ENCODE data around the gene PPP1R8. TPM values are rescaled to one million over a fixed set of nuclear protein-coding genes. Genes with fewer than 3 reads are reported as not detected.
A peak's percentile ranks its signal among the peaks of the same experiment; 100 is the strongest.

PPP1R8 gene
- total RNA-seq, result 10 to 100 TPM; 17.5 to 60.2 (median 39.5) TPM
- 10 to 100 TPM; 37.4 to 45.8 TPM for polyA plus RNA-seq
- 27.2 reads per million, percentile 57 among the genes with 10 or more reads in this experiment for total RNA-seq

- Histone ChIP-seq H3K36me3 (ENCODE audit: control insufficient read depth in 2 of 3, insufficient read depth in 3 of 3, low read length in 3 of 3) (peaks cover 0 to 21% (median 9%) of the 10 kb centered on the region in 3 experiments), H3K9me3 (ENCODE audit: control insufficient read depth in 2 of 3, low read length in 3 of 3) (no peaks in the 10 kb centered on the region), H3K4me3 (ENCODE audit: low read length) (peak within 1 kb of the TSS; percentile 71), H3K27ac (ENCODE audit: low read depth, low read length) (peak within 1 kb of the TSS; percentile 92), H3K27me3 (ENCODE audit: control insufficient read depth in 2 of 2, insufficient read depth in 2 of 2, low read length in 2 of 2) (no peaks in the 10 kb centered on the region), H3K4me1 (ENCODE audit: control insufficient read depth in 2 of 2, insufficient read depth in 2 of 2, low read length in 2 of 2) (peaks cover 16% of the 10 kb centered on the region in 2 donors)
- ChIA-PET CTCF (interaction anchor here (0.7 kb wide), 1 partner anchor 58 kb away, joined by 3 read pairs; the partner anchor contains the start of gene STX12), POLR2A (interaction anchor here (0.7 to 2.2 kb wide), 7 partner anchors 17 to 597 kb away, joined by 3 to 6 read pairs (median 3); partner anchors contain the start of genes FAM76A, IFI6 and STX12)
- Mint-ChIP-seq H3K27ac (peak within 1 kb of the TSS; percentile 86 to 96 (median 92)), H3K27me3 (no peaks in the 10 kb centered on the region), H3K9me3 (no peaks in the 10 kb centered on the region), H3K4me3 (peak within 1 kb of the TSS; percentile 90 to 96 (median 93)), H3K4me1 (peaks cover 16 to 51% (median 38%) of the 10 kb centered on the region in 7 donors), H3K36me3 (peaks cover 0 to 5% (median 2%) of the 10 kb centered on the region in 5 donors)
- DNase-seq, result peak; percentile 57 to 89 (median 86)
- ATAC-seq, result peak; percentile 100
- intact Hi-C loops (cut with micrococcal nuclease), result loop anchor here (1.0 to 10.0 kb wide), 9 partner anchors 42 to 676 kb away; partner anchors contain the start of genes FAM76A (in 2 of the 2), IFI6 (in 2 of the 2), STX12 (in 2 of the 2) and EYA3 (in 1 of the 2)
Measured at GRCh38 chr1:27830621-27831440, at the start of gene PPP1R8. PPP1R8 (plus strand) TSS chr1:27830782; CDS start chr1:27830836, 54 bp downstream.

- ATAC-seq, result no peak
- peaks cover 0 to 7% (median 0%) of the 10 kb centered on the region in 5 donors for H3K36me3 Mint-ChIP-seq
- POLR2A ChIA-PET, result no interaction called here
- H3K27me3 ChIP-seq (ENCODE audit: control insufficient read depth in 2 of 2, insufficient read depth in 2 of 2, low read length in 2 of 2), result no peaks in the 10 kb centered on the region
- intact Hi-C loops (cut with micrococcal nuclease), result no loop called here
- no peaks in the 10 kb centered on the region for H3K4me1 ChIP-seq (ENCODE audit: control insufficient read depth in 2 of 2, insufficient read depth in 2 of 2, low read length in 2 of 2)
- H3K4me3 Mint-ChIP-seq, result no peak overlapping the region
- peaks cover 13 to 42% (median 20%) of the 10 kb centered on the region in 7 donors for H3K4me1 Mint-ChIP-seq
- H3K27me3 Mint-ChIP-seq, result no peaks in the 10 kb centered on the region
- DNase-seq, result no peak
- H3K27ac Mint-ChIP-seq, result peak overlapping the region in 2 of 9 donors; percentile 21 to 22
- no peak overlapping the region for H3K4me3 ChIP-seq (ENCODE audit: low read length)
- no peaks in the 10 kb centered on the region for H3K36me3 ChIP-seq (ENCODE audit: control insufficient read depth in 2 of 3, insufficient read depth in 3 of 3, low read length in 3 of 3)
- no peak overlapping the region for H3K27ac ChIP-seq (ENCODE audit: low read depth, low read length)
- CTCF ChIA-PET, result no interaction called here
- H3K9me3 Mint-ChIP-seq, result no peaks in the 10 kb centered on the region
- H3K9me3 ChIP-seq (ENCODE audit: control insufficient read depth in 2 of 3, low read length in 3 of 3), result no peaks in the 10 kb centered on the region
Measured at GRCh38 chr1:27782950-27783349, 47.6 kb upstream of the PPP1R8 start.

- Histone ChIP-seq H3K36me3 (ENCODE audit: control insufficient read depth in 2 of 3, insufficient read depth in 3 of 3, low read length in 3 of 3) (peaks cover 0 to 7% (median under 1%) of the 10 kb centered on the region in 3 experiments), H3K27ac (ENCODE audit: low read depth, low read length) (no peak overlapping the region), H3K9me3 (ENCODE audit: control insufficient read depth in 2 of 3, low read length in 3 of 3) (no peaks in the 10 kb centered on the region), H3K27me3 (ENCODE audit: control insufficient read depth in 2 of 2, insufficient read depth in 2 of 2, low read length in 2 of 2) (no peaks in the 10 kb centered on the region), H3K4me3 (ENCODE audit: low read length) (no peak overlapping the region), H3K4me1 (ENCODE audit: control insufficient read depth in 2 of 2, insufficient read depth in 2 of 2, low read length in 2 of 2) (no peaks in the 10 kb centered on the region)
- Mint-ChIP-seq H3K36me3 (peaks cover 0 to 12% (median 8%) of the 10 kb centered on the region in 5 donors), H3K4me1 (peaks cover 12 to 33% (median 17%) of the 10 kb centered on the region in 7 donors), H3K9me3 (no peaks in the 10 kb centered on the region), H3K4me3 (no peak overlapping the region), H3K27me3 (no peaks in the 10 kb centered on the region), H3K27ac (peak overlapping the region in 2 of 9 donors; percentile 46 to 85)
- ChIA-PET POLR2A (interaction anchor here (1.1 kb wide), 1 partner anchor 34 kb away, joined by 3 read pairs; no protein-coding TSS in a partner anchor), CTCF (no interaction called here)
- ATAC-seq (no peak), DNase-seq (no peak)
- intact Hi-C loops (cut with micrococcal nuclease), result no loop called here
Measured at GRCh38 chr1:27784700-27785099, 45.9 kb upstream of the PPP1R8 start.

GRCh38 chr1:27785781-27786455, 44.7 kb upstream of the PPP1R8 start:
- Mint-ChIP-seq H3K36me3 (peaks cover 0 to 16% (median 13%) of the 10 kb centered on the region in 5 donors), H3K4me3 (no peak overlapping the region), H3K27ac (peak overlapping the region in 5 of 9 donors; percentile 25 to 85 (median 79)), H3K4me1 (peaks cover 12 to 33% (median 17%) of the 10 kb centered on the region in 7 donors), H3K9me3 (no peaks in the 10 kb centered on the region), H3K27me3 (no peaks in the 10 kb centered on the region)
- no peaks in the 10 kb centered on the region for H3K4me1 ChIP-seq (ENCODE audit: control insufficient read depth in 2 of 2, insufficient read depth in 2 of 2, low read length in 2 of 2)
- no peak overlapping the region for H3K27ac ChIP-seq (ENCODE audit: low read depth, low read length)
- ATAC-seq, result no peak
- ChIA-PET CTCF (interaction anchor here (0.6 kb wide), 1 partner anchor 505 kb away, joined by 3 read pairs; no protein-coding TSS in a partner anchor), POLR2A (interaction anchor here (1.1 kb wide), 1 partner anchor 15 kb away, joined by 4 read pairs; no protein-coding TSS in a partner anchor)
- H3K9me3 ChIP-seq (ENCODE audit: control insufficient read depth in 2 of 3, low read length in 3 of 3), result no peaks in the 10 kb centered on the region
- no peak overlapping the region for H3K4me3 ChIP-seq (ENCODE audit: low read length)
- DNase-seq, result no peak
- intact Hi-C loops (cut with micrococcal nuclease), result no loop called here
- H3K36me3 ChIP-seq (ENCODE audit: control insufficient read depth in 2 of 3, insufficient read depth in 3 of 3, low read length in 3 of 3), result peaks cover 0 to 15% (median 6%) of the 10 kb centered on the region in 3 experiments
- H3K27me3 ChIP-seq (ENCODE audit: control insufficient read depth in 2 of 2, insufficient read depth in 2 of 2, low read length in 2 of 2), result no peaks in the 10 kb centered on the region

- peaks cover 10 to 27% (median 17%) of the 10 kb centered on the region in 7 donors for H3K4me1 Mint-ChIP-seq
Measured at GRCh38 chr1:27787895-27788294, 42.7 kb upstream of the PPP1R8 start.

GRCh38 chr1:27789540-27790041, 41.0 kb upstream of the PPP1R8 start:
- no peak overlapping the region for H3K4me3 Mint-ChIP-seq
- POLR2A ChIA-PET, result no interaction called here
- CTCF ChIA-PET, result interaction anchor here (0.5 to 0.8 kb wide), 2 partner anchors 92 to 153 kb away, joined by 3 to 4 read pairs; no protein-coding TSS in a partner anchor

More at GRCh38 chr1:27787895-27788294, 42.7 kb upstream of the PPP1R8 start:
- no peak overlapping the region for H3K4me3 ChIP-seq (ENCODE audit: low read length)
- no peak for DNase-seq
- intact Hi-C loops (cut with micrococcal nuclease), result no loop called here
- H3K27me3 ChIP-seq (ENCODE audit: control insufficient read depth in 2 of 2, insufficient read depth in 2 of 2, low read length in 2 of 2), result no peaks in the 10 kb centered on the region
- CTCF ChIA-PET, result no interaction called here
- ATAC-seq, result no peak
- peaks cover 0 to 21% (median 6%) of the 10 kb centered on the region in 3 experiments for H3K36me3 ChIP-seq (ENCODE audit: control insufficient read depth in 2 of 3, insufficient read depth in 3 of 3, low read length in 3 of 3)
- no peaks in the 10 kb centered on the region for H3K4me1 ChIP-seq (ENCODE audit: control insufficient read depth in 2 of 2, insufficient read depth in 2 of 2, low read length in 2 of 2)
- POLR2A ChIA-PET, result no interaction called here
- H3K9me3 ChIP-seq (ENCODE audit: control insufficient read depth in 2 of 3, low read length in 3 of 3), result no peaks in the 10 kb centered on the region
- no peak overlapping the region for H3K27ac ChIP-seq (ENCODE audit: low read depth, low read length)
- Mint-ChIP-seq H3K4me3 (no peak overlapping the region), H3K36me3 (peaks cover 3 to 16% (median 13%) of the 10 kb centered on the region in 5 donors), H3K27me3 (no peaks in the 10 kb centered on the region), H3K27ac (peak overlapping the region in 6 of 9 donors; percentile 1 to 47 (median 28)), H3K9me3 (no peaks in the 10 kb centered on the region)

More at GRCh38 chr1:27789540-27790041, 41.0 kb upstream of the PPP1R8 start:
- DNase-seq (no peak), ATAC-seq (peak; percentile 49)
- no peaks in the 10 kb centered on the region for H3K27me3 ChIP-seq (ENCODE audit: control insufficient read depth in 2 of 2, insufficient read depth in 2 of 2, low read length in 2 of 2)
- H3K4me1 ChIP-seq (ENCODE audit: control insufficient read depth in 2 of 2, insufficient read depth in 2 of 2, low read length in 2 of 2), result no peaks in the 10 kb centered on the region
- intact Hi-C loops (cut with micrococcal nuclease), result no loop called here
- H3K9me3 Mint-ChIP-seq, result no peaks in the 10 kb centered on the region
- peaks cover 8 to 24% (median 17%) of the 10 kb centered on the region in 7 donors for H3K4me1 Mint-ChIP-seq
- H3K27ac Mint-ChIP-seq, result peak overlapping the region in 1 of 9 donors; percentile 9
- peaks cover 3 to 26% (median 18%) of the 10 kb centered on the region in 5 donors for H3K36me3 Mint-ChIP-seq
- H3K9me3 ChIP-seq (ENCODE audit: control insufficient read depth in 2 of 3, low read length in 3 of 3), result no peaks in the 10 kb centered on the region
- no peak overlapping the region for H3K4me3 ChIP-seq (ENCODE audit: low read length)
- no peak overlapping the region for H3K27ac ChIP-seq (ENCODE audit: low read depth, low read length)
- peaks cover 6 to 36% (median 6%) of the 10 kb centered on the region in 3 experiments for H3K36me3 ChIP-seq (ENCODE audit: control insufficient read depth in 2 of 3, insufficient read depth in 3 of 3, low read length in 3 of 3)
- no peaks in the 10 kb centered on the region for H3K27me3 Mint-ChIP-seq

Data from naive thymus-derived CD4-positive, alpha-beta T cell (primary cell).